ENCODE results near the gene RNU6-9. TPM values are rescaled to one million over a fixed set of nuclear protein-coding genes. Genes with fewer than 3 reads are reported as not detected.

The RNU6-9 gene
- total and polyA plus RNA-seq, 2 of the 13 experiments (the other 11 are each of a cell fraction or from before 2014, with no cell fraction given), result under 0.01 TPM; not detected in 1

DNA sequence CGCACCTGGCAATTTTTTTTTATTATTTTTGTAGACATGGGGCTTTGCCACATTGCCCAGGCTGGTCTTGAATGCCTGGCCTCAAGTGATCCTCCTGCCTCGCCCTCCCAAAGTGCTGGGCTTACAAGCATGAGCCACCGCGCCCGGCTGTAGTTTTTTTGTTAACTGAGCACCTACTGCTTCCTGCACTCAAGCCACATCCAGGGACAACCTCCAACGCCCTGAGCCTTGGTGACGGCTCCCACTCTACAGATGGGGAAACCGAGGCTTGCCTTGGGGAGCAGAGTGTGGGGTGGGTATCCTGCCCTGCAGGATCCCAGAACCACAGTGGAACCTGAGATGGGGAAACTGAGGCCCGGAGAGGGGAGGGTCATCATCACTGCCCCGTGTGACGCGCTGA lies 38.1 kb upstream of the RNU6-9 start:
- no peak for FAIRE-seq
- POLR2A ChIA-PET, result no interaction called here

More for the DNA sequence above, 38.1 kb upstream of the RNU6-9 start:
- Histone ChIP-seq H3K36me3 (replicated peaks in 1 of 2; ENCODE audit: control insufficient read depth in 1 of 2, insufficient read depth in 2 of 2, low read length in 2 of 2) (no peaks in the 10 kb centered on the region), H3K9me3 (ENCODE audit: low read length) (no peaks in the 10 kb centered on the region), H3K4me1 (ENCODE audit: insufficient read depth, low read length) (peaks cover 29% of the 10 kb centered on the region), H3K4me2 (ENCODE audit: low read depth, low read length) (no peak overlapping the region), H3K4me3 (replicated peaks in 1 of 3; ENCODE audit: insufficient read depth in 1 of 3, low read depth in 2 of 3, low read length in 3 of 3) (no peak overlapping the region), H3K27me3 (ENCODE audit: control insufficient read depth in 1 of 2, insufficient read depth in 2 of 2, low read length in 2 of 2) (peaks cover 2 to 14% of the 10 kb centered on the region in 2 experiments; a peak in 4 of 5 replicates), H3K27ac (ENCODE audit: extremely low read length, insufficient read depth, low read length) (no peak overlapping the region), H3K79me2 (ENCODE audit: insufficient read depth, low read length) (no peaks in the 10 kb centered on the region), H2AFZ (ENCODE audit: low read length) (no peak overlapping the region), H3K9ac (ENCODE audit: insufficient read depth, low read depth, low read length) (no peak overlapping the region), H4K20me1 (ENCODE audit: insufficient read depth, low read length) (no peaks in the 10 kb centered on the region)
- BruUV-seq (replicated peaks), result no TSS peak
- WGBS (ENCODE audit: low lambda C conversion rate), result 64% methylated on average over 8 of the region's 12 CpGs
- intact Hi-C loops (cut with micrococcal nuclease; ENCODE audit: unreplicated experiment) (loop anchor here (5.0 kb wide), 1 partner anchor 83 kb away; no protein-coding TSS in a partner anchor), in situ Hi-C loops (cut with HindIII; ENCODE audit: extremely low pct_ligation_motif_present, low pct_unique_long_range_greater_than_20kb) (loop anchor here (10.0 kb wide), 1 partner anchor 90 kb away; no protein-coding TSS in a partner anchor)
- DNase-seq (ENCODE audit: low spot score) (no peak), ATAC-seq (no peak)
- TF ChIP-seq, protein P1, sequence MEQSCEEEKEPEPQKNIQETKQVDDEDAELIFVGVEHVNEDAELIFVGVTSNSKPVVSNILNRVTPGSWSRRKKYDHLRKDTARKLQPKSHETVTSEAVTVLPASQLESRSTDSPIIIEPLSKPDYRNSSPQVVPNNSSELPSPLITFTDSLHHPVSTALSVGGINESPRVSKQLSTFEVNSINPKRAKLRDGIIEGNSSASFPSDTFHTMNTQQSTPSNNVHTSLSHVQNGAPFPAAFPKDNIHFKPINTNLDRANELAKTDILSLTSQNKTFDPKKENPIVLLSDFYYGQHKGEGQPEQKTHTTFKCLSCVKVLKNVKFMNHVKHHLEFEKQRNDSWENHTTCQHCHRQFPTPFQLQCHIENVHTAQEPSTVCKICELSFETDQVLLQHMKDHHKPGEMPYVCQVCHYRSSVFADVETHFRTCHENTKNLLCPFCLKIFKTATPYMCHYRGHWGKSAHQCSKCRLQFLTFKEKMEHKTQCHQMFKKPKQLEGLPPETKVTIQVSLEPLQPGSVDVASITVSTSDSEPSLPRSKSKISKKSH (CRISPR knock-in tag; IDR thresholded peaks at IDR 0.05; ENCODE audit: borderline replicate concordance), result no peak
- TF ChIP-seq GZF1 (CRISPR knock-in tag; IDR thresholded peaks at IDR 0.05) (no peak), ZNF816 (CRISPR knock-in tag; IDR thresholded peaks at IDR 0.05; ENCODE audit: borderline replicate concordance) (no peak), SOX5 (CRISPR knock-in tag; IDR thresholded peaks at IDR 0.05; ENCODE audit: borderline replicate concordance) (no peak), ZSCAN9 (CRISPR knock-in tag; IDR thresholded peaks at IDR 0.05; ENCODE audit: borderline replicate concordance) (no peak), MXD4 (CRISPR knock-in tag; IDR thresholded peaks at IDR 0.05) (no peak)
- TF ChIP-seq, protein P2, sequence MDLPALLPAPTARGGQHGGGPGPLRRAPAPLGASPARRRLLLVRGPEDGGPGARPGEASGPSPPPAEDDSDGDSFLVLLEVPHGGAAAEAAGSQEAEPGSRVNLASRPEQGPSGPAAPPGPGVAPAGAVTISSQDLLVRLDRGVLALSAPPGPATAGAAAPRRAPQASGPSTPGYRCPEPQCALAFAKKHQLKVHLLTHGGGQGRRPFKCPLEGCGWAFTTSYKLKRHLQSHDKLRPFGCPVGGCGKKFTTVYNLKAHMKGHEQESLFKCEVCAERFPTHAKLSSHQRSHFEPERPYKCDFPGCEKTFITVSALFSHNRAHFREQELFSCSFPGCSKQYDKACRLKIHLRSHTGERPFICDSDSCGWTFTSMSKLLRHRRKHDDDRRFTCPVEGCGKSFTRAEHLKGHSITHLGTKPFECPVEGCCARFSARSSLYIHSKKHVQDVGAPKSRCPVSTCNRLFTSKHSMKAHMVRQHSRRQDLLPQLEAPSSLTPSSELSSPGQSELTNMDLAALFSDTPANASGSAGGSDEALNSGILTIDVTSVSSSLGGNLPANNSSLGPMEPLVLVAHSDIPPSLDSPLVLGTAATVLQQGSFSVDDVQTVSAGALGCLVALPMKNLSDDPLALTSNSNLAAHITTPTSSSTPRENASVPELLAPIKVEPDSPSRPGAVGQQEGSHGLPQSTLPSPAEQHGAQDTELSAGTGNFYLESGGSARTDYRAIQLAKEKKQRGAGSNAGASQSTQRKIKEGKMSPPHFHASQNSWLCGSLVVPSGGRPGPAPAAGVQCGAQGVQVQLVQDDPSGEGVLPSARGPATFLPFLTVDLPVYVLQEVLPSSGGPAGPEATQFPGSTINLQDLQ (CRISPR knock-in tag; IDR thresholded peaks at IDR 0.05), result no peak
- TF ChIP-seq, protein P3, sequence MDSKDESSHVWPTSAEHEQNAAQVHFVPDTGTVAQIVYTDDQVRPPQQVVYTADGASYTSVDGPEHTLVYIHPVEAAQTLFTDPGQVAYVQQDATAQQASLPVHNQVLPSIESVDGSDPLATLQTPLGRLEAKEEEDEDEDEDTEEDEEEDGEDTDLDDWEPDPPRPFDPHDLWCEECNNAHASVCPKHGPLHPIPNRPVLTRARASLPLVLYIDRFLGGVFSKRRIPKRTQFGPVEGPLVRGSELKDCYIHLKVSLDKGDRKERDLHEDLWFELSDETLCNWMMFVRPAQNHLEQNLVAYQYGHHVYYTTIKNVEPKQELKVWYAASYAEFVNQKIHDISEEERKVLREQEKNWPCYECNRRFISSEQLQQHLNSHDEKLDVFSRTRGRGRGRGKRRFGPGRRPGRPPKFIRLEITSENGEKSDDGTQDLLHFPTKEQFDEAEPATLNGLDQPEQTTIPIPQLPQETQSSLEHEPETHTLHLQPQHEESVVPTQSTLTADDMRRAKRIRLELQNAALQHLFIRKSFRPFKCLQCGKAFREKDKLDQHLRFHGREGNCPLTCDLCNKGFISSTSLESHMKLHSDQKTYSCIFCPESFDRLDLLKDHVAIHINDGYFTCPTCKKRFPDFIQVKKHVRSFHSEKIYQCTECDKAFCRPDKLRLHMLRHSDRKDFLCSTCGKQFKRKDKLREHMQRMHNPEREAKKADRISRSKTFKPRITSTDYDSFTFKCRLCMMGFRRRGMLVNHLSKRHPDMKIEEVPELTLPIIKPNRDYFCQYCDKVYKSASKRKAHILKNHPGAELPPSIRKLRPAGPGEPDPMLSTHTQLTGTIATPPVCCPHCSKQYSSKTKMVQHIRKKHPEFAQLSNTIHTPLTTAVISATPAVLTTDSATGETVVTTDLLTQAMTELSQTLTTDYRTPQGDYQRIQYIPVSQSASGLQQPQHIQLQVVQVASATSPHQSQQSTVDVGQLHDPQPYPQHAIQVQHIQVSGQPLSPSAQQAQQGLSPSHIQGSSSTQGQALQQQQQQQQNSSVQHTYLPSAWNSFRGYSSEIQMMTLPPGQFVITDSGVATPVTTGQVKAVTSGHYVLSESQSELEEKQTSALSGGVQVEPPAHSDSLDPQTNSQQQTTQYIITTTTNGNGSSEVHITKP (CRISPR knock-in tag; IDR thresholded peaks at IDR 0.05; ENCODE audit: low read depth), result no peak
- TF ChIP-seq, protein P4, sequence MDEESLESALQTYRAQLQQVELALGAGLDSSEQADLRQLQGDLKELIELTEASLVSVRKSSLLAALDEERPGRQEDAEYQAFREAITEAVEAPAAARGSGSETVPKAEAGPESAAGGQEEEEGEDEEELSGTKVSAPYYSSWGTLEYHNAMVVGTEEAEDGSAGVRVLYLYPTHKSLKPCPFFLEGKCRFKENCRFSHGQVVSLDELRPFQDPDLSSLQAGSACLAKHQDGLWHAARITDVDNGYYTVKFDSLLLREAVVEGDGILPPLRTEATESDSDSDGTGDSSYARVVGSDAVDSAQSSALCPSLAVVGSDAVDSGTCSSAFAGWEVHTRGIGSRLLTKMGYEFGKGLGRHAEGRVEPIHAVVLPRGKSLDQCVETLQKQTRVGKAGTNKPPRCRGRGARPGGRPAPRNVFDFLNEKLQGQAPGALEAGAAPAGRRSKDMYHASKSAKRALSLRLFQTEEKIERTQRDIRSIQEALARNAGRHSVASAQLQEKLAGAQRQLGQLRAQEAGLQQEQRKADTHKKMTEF (CRISPR knock-in tag; IDR thresholded peaks at IDR 0.05), result no peak
- CTCF ChIA-PET (ENCODE audit: low intra/inter-chr PET ratio, low total read pairs), result no interaction called here

Data from HepG2 (cell line).